HG03025 (cell line): Measurements from ENCODE around the gene SPHK2.

ENCODE experiments used
- ATAC-seq: cut with Tn5 transposase; IDR thresholded peaks from one replicate; pipeline ENCODE4 v1.9.1; 2021; ENCODE audit warnings: mild to moderate bottlenecking, moderate library complexity; ENCODE audit not compliant: unreplicated experiment, low FRiP score

Gene SPHK2

DNA sequence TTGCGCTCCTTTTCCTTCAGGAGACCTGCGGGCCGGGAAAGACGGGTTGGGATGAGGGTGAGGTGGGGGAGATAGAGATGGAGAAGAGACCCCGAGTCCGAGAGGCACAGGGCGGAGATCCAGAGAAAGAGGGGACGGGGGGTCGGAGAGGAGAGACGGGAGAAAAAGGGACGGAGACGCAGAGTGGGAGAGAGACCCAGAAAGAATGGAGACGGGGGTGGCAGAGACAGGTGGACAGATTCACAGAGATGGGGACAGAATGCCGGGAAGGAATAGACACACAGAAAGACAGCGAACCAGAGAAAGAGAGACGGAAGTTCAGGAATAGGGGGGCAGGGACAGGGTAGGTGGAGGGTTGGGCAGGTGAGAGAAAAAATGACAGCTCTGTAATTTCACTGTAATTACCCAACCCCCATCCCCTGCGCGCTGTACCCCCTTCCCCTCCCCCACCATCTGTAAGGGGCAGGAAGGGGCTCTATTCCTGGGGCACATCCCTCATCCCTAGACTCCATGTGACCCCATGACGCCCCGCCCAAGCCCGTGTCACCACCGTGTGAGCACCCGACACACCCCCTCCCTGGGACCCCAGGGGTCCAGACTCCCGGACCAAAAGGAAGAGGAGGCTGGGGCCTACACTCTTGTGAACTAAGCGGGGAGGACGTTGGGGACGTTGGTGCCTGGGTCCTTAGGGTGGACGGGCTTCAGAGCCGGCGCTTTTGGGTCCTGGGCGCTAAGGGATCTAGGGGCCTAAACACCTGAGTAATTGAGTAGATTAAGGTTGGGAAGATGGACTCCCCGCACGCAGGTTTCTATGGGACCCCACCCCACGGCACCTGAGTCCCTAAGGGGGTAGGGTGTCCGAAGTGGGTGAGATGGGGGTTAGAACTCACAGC lies 16.9 kb downstream of the SPHK2 start:
- ATAC-seq: no peak

DNA sequence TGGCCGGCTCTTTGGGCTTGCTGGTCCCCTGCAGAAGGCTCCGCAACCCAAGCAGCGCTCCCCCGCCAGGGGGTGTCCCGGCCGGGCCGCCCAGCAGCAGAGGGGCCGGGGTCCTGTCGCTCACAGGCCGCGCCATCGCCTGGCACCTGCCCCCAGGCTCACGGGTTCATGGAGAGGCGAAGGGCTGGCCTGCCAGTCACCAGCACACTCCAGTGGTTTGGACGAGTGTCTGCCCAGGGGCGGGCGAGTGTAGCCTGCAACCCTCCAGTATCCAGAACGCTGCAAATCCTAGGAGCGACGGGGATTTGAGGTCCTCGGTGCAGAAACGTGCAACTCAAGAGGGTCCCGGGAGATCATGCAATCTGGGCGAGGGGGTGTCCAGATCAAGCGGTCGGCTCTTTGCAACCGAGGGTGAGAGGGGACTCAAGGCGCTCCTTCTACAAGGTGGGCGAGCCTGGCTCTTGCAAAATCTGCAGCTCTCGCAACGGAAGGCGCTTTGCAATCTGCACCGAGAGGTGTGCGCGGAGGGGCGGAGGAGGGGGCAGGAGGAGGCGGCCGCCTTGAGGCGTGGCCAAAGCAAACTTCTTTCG lies 17.6 kb downstream of the SPHK2 start, which contains the start of gene DBP:
TSS of gene DBP (minus strand) at position 521 of the 590 bp plus-strand sequence. CDS start at position 136, 385 bp downstream.
- no peak for ATAC-seq

DNA sequence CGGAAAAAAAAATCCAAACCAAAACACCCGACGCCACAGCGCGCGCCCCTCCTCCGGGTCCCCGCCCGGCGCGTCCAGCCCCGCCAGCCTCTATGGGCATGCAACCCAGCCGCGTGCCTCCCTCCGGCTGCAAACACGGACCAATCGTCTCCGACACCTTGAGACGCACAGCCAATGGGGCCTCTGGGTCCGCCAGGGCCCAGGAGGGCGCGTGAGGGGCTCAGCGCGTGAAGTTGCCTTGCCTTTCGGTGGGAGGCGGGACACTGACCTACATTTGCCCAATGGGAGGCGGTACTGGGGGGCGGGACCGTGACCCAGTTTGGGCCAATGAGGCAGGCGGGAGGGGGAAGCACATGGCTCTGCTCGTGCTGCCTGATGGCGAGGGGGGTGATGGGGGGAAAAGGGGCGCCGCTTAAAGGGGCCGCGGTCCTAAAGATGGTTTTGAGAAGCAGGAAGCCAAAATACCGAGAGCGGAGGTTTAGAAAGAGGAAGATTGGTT lies 18.2 kb downstream of the SPHK2 start:
- ATAC-seq: peak; percentile 60

DNA sequence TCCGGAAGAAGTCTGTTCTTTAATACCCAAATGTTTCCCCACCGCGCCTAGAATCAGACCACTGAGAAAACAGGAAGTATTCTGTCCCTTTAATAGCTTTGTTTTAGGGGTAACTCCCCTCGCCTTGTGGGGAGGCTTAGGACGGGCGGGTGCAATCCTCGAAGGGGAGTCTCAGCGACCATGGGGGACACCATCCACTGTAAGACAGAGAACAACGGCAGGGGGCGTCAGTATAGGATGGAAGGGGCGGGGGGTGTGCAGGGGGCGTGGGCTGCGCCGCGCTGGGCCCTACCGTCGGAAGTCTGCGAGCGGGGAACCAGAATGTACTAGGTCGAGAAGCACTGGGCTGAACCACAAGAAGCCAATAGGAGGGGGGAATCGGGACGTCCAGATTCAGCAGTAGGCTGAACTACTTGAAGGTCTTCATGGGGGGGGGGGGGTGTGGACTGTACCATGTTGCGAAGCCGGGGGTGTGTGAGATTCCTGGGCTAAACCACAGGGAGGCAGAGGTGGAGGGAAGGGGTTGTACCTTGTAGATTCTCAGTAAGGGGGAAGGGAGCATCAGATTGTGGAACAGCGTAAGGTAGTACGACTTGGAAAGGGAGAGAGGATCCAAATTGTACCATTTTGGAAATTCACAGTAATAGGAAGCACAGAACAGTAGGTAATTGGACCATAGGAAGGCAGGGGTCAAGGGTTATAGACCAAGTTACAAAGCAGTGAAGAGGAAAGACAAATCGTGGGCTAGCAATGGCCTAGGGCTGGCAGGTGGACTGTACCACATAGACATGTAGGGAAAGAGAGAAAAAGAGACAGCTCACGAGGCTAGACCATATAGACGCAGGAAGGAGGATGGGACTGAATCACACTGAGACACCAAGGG lies 18.9 kb downstream of the SPHK2 start:
- peak; percentile 7 for ATAC-seq

DNA sequence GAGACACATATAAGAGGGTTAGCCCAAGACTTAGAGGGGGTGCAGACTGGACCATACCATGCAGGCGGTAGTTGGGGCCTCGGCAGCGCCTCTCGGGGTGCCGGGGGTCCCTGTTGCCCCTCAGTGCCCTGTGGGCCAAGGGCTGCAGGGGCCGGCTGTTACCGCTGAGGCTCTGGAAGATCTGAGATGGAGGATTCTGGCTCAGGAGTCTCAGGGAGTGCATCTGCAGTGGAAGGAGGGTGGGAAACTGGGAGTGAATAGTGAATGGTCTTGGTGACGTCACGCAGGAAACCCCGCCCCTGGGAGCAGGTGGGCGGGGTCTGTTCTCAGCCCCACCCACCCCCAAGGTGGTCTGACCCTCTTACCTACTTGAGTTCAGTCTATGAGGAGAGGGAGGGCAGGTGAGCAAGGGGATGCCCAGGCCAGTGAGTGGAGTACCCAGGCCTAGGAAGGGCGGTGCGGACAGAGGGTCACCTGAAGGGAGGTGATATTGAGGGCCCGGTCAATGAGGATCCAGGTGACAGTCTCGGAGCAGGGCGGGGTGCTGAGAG lies 19.6 kb downstream of the SPHK2 start:
- ATAC-seq: no peak

DNA sequence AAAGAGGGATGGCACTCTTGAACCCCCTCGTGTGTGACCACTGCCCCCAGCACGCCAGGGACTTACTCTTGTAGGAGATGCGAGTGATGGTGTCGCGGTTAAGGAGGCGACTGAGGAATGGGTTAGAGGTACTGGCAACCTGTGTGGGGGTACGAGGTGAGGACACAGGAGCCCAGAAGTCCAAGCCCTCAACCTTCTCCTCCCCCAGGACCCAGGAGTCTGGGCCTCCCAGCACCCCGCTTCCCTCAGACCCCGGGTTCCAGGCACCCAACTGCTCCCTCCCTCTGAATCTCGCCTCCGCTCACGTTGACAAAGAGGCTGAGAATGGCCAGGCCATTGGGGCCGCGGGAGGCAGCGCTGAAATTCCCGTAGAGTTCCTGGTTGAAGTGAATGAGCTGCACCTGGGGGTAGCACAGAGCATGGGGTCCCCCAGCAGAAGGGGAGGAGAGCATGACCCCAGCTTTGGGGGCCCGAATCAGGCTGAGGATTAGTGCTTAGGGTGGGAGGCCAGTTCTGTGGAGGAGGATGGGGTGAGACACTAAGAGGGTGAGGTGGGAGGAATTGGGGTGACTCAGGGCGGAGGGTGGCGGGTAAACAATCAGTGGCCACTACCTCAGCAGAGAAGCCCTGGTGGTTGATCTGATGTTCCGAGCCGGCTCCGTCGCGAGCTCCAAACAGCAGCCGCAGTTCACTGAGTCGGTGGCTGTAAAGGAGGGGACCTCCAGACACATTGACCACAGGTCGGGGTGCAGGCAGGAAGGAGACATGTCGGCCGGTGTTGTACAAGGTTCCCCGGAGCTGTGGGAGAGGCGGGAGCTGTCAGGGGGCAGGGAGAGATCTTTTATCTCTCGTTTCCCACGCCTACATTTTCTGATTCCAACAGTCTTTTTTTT lies 20.4 kb downstream of the SPHK2 start:
- no peak for ATAC-seq

DNA sequence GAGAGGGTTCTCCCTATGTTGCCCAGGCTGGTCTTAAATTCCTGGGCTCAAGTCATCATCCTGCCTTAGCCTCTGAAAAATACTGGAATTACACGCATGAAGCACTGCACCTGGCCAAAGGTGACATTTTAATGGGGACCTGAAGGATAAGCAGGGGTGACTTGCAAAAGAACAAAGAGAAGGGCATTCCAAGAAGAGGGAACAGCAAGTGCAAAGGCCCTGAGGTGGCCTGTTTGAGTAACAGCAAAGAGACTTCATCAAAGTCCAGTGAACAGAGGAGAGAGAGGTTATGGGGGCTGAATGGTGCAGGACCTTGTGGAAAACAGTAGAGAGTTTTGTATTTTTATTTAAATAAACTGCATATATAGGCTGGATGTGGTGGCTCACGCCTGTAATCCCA lies 22.5 kb downstream of the SPHK2 start:
- ATAC-seq: no peak

DNA sequence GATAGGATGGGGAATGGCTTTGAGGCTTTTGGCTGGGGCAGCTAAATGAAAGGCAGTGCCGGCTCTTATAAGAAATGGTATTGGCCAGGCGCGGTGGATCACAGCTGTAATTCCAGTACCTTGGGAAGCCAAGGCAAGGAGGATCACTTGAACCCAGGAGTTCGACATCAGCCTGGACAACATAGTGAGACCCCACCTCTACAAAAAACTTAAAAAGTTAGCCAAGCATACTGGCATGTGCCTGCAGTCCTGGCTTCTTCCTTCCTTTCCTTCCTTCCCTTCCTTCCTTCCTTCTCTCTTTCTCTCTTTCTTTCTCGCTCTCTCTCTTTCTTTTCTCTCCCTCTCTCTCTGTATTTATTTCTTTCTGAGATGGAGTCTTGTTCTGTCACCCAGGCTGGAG lies 23.6 kb downstream of the SPHK2 start:
- ATAC-seq: no peak

DNA sequence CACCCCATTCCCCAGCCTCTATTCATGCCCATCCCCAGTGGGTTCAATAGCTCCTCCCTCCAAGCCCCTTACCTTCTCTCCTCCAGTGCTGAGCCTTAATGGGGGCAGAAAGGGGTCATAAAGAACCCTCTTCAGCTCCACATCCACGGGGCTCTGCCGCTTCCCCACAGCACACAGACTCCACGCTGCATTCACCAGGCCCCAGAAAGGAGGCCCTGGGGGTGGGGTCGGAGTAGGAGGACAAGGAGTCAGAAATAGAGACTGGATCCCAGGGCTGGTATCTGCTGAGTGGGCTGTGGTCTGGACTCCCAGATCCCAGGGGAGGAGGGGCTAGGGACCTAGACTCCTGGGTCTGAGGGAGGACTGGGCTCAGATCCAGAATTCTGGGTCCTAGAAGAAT lies 25.0 kb downstream of the SPHK2 start:
- no peak for ATAC-seq

DNA sequence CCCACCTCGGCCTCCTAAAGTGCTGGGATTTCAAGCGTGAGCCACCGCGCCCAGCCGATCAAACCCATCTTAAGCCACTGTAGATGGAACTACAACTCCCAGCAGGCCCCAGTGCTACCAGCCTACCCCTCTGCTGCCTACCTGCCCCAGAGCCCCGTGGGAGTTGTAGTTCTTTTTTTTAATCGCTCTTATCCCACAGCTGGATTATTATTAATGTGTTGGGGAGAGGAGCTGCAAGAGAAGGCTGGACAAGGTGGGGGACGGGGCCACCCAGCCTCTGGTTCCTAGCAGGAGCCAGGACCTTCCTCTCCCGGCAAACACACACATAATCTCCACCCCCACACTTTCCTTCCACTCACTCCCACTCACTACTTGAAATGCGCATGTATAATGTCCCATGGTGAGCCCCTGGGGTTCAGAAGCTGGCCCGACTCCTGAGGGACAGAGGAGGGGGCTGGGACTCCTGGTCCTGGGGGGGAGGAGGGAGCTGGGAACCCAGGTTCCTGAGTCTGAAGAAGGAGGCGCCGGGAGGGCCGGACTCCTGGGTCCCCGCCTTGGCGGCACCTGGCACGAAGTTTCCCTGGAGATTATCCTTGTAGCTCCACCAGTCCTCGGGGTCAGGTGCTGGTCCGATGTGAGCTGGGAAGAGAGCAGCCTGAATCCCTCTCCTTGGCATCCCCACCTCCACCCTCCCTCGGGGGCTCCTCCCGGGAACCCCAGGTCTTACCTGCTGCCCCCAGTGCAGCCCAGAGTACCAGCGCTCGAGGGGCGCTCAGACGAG lies 25.7 kb downstream of the SPHK2 start:
- ATAC-seq: no peak

DNA sequence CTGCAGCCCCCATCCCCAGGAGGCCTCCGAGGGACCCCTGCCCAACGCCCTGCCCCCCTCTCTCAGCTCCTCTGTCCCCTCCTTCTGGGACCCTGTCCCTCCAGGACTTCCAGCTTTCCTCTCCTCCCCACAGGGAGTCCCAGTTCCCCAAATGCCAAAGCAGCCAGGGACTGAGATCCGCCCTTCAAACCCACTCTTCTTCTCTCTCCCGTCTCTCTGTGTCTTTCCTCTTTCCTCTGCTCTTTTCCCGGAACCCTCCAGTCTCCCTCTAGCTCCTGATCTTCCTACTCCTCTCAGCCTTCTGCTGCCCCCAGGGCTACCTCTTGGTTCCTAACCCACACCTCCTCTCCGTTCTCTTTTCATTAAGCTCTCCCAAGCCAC lies 26.3 kb downstream of the SPHK2 start:
- no peak for ATAC-seq

DNA sequence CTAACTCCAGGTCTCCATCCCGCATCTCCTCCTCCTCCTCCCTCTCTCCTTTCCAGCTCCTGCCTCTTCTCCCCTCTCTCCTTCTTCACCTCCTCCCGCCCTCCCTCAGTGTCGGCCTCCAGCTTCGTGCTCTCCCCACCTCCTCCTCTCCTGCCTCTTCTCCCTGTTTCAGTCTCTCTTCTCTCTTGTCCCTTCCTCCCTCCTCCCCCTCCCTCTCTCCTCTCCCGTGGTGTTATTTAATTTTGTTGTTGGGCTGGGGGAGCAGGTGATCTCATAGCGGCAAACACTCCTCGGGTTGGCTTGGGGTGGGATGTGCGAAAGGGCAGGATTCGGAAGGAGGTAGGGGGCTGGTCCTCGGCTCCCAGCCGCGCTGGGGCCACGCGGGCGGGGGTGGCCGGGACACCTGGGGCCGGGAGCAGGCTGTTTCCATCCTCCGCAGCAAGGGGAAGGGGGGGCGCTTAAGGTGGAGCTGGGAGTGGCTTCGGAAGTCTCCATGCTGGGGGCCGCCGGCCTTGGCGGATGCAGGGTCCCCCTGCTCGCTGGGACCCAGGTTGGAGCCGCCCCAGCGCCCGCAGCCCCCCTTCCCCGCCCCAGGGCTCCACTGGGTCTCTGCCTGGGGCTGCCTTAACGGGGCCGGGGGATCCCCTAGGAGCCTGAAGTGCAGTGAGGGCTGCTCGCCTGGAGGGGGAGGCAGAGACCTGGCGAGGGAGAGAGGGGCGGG lies 26.9 kb downstream of the SPHK2 start, which contains the start of gene CA11:
TSS of gene CA11 (minus strand) at position 187 of the 721 bp plus-strand sequence. CDS start 555 bp downstream, outside the sequence.
- peak; percentile 51 for ATAC-seq

DNA sequence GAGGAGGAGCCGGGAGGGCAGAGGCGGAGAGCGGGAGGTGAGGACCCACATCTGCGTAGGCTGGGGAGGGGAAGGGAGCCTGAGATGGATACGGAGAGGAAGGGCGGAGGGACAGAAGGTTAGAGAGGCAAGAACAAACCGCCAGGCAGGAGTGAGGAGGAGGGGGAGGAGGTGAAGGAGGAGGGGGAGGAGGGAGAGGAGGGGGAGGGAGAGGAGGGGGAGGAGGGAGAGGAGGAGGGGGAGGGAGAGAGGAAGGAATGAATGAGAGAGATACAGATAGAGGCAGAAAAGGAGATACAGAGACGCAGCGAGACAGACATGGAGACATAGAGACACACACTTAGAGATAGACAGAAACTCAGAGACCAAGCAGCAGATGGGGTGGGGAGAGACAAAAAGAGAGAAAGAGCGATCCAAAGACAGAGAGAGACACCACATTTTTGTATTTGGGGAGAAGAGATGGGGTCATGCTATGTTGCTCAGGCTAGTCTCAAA lies 27.5 kb downstream of the SPHK2 start:
- no peak for ATAC-seq

DNA sequence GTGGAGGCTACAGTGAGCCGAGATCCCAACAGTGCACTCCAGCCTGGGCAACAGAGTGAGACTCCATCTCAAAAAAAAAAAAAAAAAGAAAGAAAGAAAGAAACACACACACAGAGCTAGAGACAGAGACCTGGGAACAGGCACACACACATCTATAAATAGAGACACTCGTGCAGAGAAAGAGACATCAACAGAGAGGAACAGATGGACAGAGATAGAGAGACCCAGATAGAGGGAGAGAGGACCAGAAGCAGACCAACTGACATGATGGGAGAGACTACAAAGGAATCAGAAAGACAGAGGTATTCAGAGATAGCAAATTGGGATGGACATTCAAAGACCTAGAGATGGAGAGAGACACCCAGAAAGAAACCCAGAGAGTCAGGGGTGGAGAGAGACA lies 28.8 kb downstream of the SPHK2 start:
- ATAC-seq: no peak

DNA sequence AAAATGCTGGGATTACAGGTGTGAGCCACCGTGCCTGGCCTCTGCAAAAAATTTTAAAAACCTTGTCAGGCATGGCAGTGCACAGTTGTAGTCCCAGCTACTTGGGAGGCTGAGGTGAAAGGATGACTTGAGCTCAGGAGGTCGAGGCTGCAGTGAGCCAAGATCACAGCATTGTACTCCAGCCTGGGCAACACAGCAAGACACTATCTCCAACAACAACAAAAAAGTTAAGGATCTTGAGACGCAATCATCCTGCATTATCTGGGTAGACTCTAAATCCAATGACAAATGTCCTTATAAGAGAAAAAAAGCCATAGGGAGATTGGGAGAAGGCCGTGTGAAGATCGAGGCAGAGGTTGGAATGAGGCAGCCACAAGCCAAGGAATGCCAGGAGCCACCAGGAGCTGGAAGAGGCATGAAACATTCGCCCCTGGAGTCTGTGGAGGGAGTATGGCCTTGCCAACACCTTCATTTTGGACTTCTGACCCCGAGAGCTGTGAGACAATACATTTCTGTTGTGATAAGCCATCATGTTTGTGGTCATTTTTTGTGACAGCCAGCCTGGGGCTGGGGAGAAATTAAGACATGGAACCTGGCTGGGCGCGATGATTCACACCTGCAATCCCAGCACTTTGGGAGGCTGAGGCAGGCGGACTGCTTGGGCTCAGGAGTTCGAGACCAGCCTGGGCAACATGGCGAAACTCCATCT lies 31.8 kb downstream of the SPHK2 start:
- no peak for ATAC-seq

DNA sequence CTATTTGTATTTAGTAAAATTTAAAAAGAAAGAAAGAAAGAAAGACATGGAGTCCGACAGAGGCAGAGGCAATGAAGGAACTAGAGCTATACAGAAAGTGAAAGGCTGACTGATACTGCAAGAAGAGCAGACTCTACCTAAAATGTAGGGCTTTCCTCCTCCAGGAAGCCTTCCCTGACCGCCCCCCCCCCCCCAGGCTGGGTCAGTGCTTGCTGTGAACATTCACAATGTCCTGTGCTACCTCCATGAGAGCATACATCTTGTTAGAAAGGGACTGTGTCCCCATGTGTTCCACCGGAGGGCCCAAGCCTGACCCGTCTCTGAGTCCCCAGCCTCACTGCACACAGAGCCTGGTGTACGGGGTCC lies 32.4 kb downstream of the SPHK2 start:
- no peak for ATAC-seq

DNA sequence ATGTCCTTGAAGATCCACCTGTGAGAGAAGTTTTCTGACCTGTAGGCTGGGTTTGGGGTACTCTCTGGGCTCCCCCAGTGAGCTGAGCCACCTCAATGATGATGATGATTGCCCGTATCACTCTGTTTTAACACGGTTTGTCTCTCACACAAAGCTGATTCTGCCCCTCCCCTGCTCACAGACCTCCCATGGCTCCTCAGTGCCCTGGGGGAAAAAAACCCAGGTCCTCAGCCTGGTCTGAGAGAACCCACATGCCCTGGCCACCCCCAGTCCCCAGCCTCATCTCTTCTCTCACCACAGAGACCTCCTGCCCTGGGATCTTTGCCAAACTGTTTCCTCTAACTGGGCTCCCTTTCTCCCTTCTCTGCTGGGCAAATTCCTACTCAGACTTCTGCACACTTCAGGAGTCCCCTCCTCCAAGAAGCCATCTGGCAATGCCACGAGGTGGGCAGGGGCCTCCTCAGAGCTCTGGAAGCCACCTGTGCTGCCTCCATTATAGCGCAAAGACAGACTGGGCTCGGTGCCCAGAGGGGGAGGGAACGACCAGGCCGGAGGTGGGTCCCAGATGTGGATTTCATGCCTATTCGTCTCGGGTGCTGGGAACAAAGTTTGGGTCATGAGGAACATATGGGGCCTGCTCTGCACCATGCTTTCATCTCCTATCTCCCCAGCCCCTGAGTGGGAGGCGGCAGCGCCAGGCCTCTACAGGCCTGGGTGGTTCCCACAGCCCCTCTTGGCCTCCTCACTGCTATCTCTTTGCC lies 35.2 kb downstream of the SPHK2 start:
- ATAC-seq: no peak
